NB4 (cell line): ENCODE measurements around the gene ARHGAP26.

Experiments used
- POLR2A ChIP-seq: IDR thresholded peaks from 2 replicates; pipeline ENCODE4 v1.6.1; 2011; ENCODE audit warnings: mild to moderate bottlenecking; ENCODE audit not compliant: insufficient read length; ENCODE audit errors: extremely low read depth
- TF ChIP-seq, protein P1 (sequence below): IDR thresholded peaks from one replicate; pipeline ENCODE4 v1.5.1; 2012; ENCODE audit warnings: low read depth, low read length
- TF ChIP-seq, protein P2 (sequence below): IDR thresholded peaks from 2 replicates; pipeline ENCODE4 v1.6.1; 2011; ENCODE audit warnings: low read depth, low read length

DNA sequence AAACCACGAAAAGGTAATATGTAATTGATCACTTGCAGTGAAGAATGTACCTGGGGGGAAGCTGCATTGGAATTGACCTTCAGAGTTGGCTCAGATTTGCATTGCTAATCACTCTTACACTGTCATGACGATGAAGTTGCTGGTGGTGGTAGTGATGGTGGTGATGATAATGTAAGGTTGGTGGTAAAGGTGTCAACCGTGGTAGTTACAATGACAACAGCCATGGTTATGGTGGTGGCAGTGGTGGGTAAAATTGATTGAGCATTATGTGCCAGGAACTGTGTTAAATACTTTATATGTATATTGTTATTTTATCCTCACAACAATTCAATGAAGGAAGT is 350.9 kb downstream of the ARHGAP26 start:
- TF ChIP-seq, protein P1, sequence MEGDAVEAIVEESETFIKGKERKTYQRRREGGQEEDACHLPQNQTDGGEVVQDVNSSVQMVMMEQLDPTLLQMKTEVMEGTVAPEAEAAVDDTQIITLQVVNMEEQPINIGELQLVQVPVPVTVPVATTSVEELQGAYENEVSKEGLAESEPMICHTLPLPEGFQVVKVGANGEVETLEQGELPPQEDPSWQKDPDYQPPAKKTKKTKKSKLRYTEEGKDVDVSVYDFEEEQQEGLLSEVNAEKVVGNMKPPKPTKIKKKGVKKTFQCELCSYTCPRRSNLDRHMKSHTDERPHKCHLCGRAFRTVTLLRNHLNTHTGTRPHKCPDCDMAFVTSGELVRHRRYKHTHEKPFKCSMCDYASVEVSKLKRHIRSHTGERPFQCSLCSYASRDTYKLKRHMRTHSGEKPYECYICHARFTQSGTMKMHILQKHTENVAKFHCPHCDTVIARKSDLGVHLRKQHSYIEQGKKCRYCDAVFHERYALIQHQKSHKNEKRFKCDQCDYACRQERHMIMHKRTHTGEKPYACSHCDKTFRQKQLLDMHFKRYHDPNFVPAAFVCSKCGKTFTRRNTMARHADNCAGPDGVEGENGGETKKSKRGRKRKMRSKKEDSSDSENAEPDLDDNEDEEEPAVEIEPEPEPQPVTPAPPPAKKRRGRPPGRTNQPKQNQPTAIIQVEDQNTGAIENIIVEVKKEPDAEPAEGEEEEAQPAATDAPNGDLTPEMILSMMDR, result no peak
- TF ChIP-seq POLR2A, result no peak
- TF ChIP-seq, protein P2, sequence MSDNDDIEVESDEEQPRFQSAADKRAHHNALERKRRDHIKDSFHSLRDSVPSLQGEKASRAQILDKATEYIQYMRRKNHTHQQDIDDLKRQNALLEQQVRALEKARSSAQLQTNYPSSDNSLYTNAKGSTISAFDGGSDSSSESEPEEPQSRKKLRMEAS, result no peak
